OCI-LY1 (cell line): Measurements from ENCODE around the gene CD276.

ENCODE experiments used
- H2AFZ ChIP-seq: fragments of 200-600 bp; sonication (generic), shearing (Covaris generic); 2 replicates; pipeline ENCODE4 v1.6.0; 2014; ENCODE audit warnings: antibody characterized with exemption, mild to moderate bottlenecking, low read length
- H3F3A ChIP-seq: fragments of 200-600 bp; sonication (generic), shearing (Covaris generic); 2 replicates; pipeline ENCODE4 v1.6.0; 2014; ENCODE audit warnings: mild to moderate bottlenecking, antibody characterized with exemption, low read length, moderate library complexity; ENCODE audit not compliant: insufficient read depth
- H3K27ac ChIP-seq: fragments of 200-600 bp; sonication (generic); 2 replicates; pipeline ENCODE4 v1.5.1; 2014; ENCODE audit warnings: low read length, mixed run types, mild to moderate bottlenecking, low read depth; ENCODE audit not compliant: poor library complexity, severe bottlenecking
- H3K27me3 ChIP-seq: fragments of 200-600 bp; sonication (generic); 2 replicates; pipeline ENCODE4 v1.6.0; 2014; ENCODE audit warnings: antibody characterized with exemption, mild to moderate bottlenecking, low read length, moderate library complexity; ENCODE audit not compliant: insufficient read depth
- H3K36me3 ChIP-seq: fragments of 200-600 bp; sonication (generic); 2 replicates; pipeline ENCODE4 v1.6.1; 2014; ENCODE audit warnings: mild to moderate bottlenecking, antibody characterized with exemption, low read length, moderate library complexity, mixed read lengths; ENCODE audit not compliant: insufficient read depth
- H3K4me1 ChIP-seq: fragments of 200-600 bp; sonication (generic); 2 replicates; pipeline ENCODE4 v1.5.1; 2014; ENCODE audit warnings: mild to moderate bottlenecking, low read length, moderate library complexity; ENCODE audit not compliant: insufficient read depth, severe bottlenecking
- H3K4me2 ChIP-seq: fragments of 200-600 bp; sonication (generic), shearing (Covaris generic); 2 replicates; pipeline ENCODE4 v1.6.1; 2014; ENCODE audit warnings: low read length
- H3K4me3 ChIP-seq: fragments of 200-600 bp; sonication (generic); 2 replicates; pipeline ENCODE4 v1.5.1; 2014; ENCODE audit warnings: low read length, low read depth, mild to moderate bottlenecking, mixed read lengths; ENCODE audit not compliant: poor library complexity, severe bottlenecking
- H3K79me2 ChIP-seq: fragments of 200-600 bp; shearing (Covaris generic); 2 replicates; pipeline ENCODE4 v1.6.1; 2016; ENCODE audit warnings: mixed run types, low read length, mixed read lengths; ENCODE audit not compliant: insufficient read depth
- H3K9ac ChIP-seq: fragments of 200-600 bp; sonication (generic), shearing (Covaris generic); 2 replicates; pipeline ENCODE4 v1.6.1; 2014; ENCODE audit warnings: mild to moderate bottlenecking, low read length, mixed read lengths
- H3K9me2 ChIP-seq: fragments of 200-600 bp; sonication (generic), shearing (Covaris generic); 2 replicates; pipeline ENCODE4 v1.6.1; 2014; ENCODE audit warnings: low read depth, mild to moderate bottlenecking, low read length, mixed read lengths
- H3K9me3 ChIP-seq: fragments of 200-600 bp; shearing (Covaris generic); 2 replicates; pipeline ENCODE4 v1.6.1; 2014; ENCODE audit warnings: low read length, mixed read lengths
- H4K20me1 ChIP-seq: fragments of 200-600 bp; sonication (generic), shearing (Covaris generic); 2 replicates; pipeline ENCODE4 v1.6.0; 2016; ENCODE audit warnings: mild to moderate bottlenecking, low read length; ENCODE audit not compliant: insufficient read depth
- CTCF ChIP-seq: fragments of 200-600 bp; sonication (generic), shearing (Covaris generic); IDR thresholded peaks from 2 replicates; pipeline ENCODE4 v1.5.1; 2017; ENCODE audit warnings: mild to moderate bottlenecking, antibody characterized with exemption, low read length, moderate library complexity, mixed read lengths
- EZH2 ChIP-seq: fragments of 200-600 bp; sonication (generic), shearing (Covaris generic); IDR thresholded peaks from 2 replicates; pipeline ENCODE4 v1.8.0; 2017; ENCODE audit warnings: borderline replicate concordance, mixed run types, mild to moderate bottlenecking, antibody characterized with exemption, low read length, moderate library complexity, mixed read lengths

The CD276 gene

GRCh38 chr15:73677733-73678132 is 6.5 kb upstream of the CD276 start:
- Histone ChIP-seq H3K9me2 (no peaks in the 10 kb centered on the region), H3K9me3 (no peaks in the 10 kb centered on the region), H3K4me2 (no peak overlapping the region), H3K9ac (no peak overlapping the region), H3K27me3 (no peaks in the 10 kb centered on the region; the same call in 1 of the 2 replicates), H3K4me3 (no peak overlapping the region), H4K20me1 (no peaks in the 10 kb centered on the region), H3K79me2 (no peaks in the 10 kb centered on the region), H3F3A (no peaks in the 10 kb centered on the region), H2AFZ (no peak overlapping the region), H3K27ac (no peak overlapping the region), H3K36me3 (no peaks in the 10 kb centered on the region), H3K4me1 (no peaks in the 10 kb centered on the region)
- no peak for TF ChIP-seq EZH2
- no peak for TF ChIP-seq CTCF

GRCh38 chr15:73678498-73678897 is 5.7 kb upstream of the CD276 start:
- no peaks in the 10 kb centered on the region for H3K9me2 ChIP-seq
- no peaks in the 10 kb centered on the region for H3K79me2 ChIP-seq
- no peak overlapping the region for H3K9ac ChIP-seq
- no peaks in the 10 kb centered on the region for H3K27me3 ChIP-seq
- H3K36me3 ChIP-seq = no peaks in the 10 kb centered on the region
- no peaks in the 10 kb centered on the region for H4K20me1 ChIP-seq
- no peak overlapping the region for H2AFZ ChIP-seq
- H3K4me1 ChIP-seq = no peaks in the 10 kb centered on the region
- no peak overlapping the region for H3K27ac ChIP-seq
- no peaks in the 10 kb centered on the region for H3K9me3 ChIP-seq
- no peak overlapping the region for H3K4me3 ChIP-seq
- H3K4me2 ChIP-seq = no peak overlapping the region
- no peak for TF ChIP-seq EZH2
- no peak for TF ChIP-seq CTCF
- no peaks in the 10 kb centered on the region for H3F3A ChIP-seq

- Histone ChIP-seq H3K79me2 (no peaks in the 10 kb centered on the region), H3K36me3 (no peaks in the 10 kb centered on the region), H3F3A (no peaks in the 10 kb centered on the region), H3K9ac (no peak overlapping the region), H3K4me1 (no peaks in the 10 kb centered on the region), H3K4me3 (no peak overlapping the region), H3K9me3 (no peaks in the 10 kb centered on the region), H3K27me3 (no peaks in the 10 kb centered on the region), H2AFZ (no peak overlapping the region), H4K20me1 (no peaks in the 10 kb centered on the region), H3K27ac (no peak overlapping the region), H3K4me2 (no peak overlapping the region), H3K9me2 (no peaks in the 10 kb centered on the region)
- TF ChIP-seq CTCF (no peak), EZH2 (no peak)
Observed at GRCh38 chr15:73679180-73679579, 5.0 kb upstream of the CD276 start.
